HG02981 (cell line): ENCODE data around the gene OR2H2.

ENCODE experiments used
- ATAC-seq: cut with Tn5 transposase; IDR thresholded peaks from one replicate; pipeline ENCODE4 v1.9.1; 2021; ENCODE audit warnings: mild to moderate bottlenecking, moderate library complexity; ENCODE audit not compliant: unreplicated experiment

The OR2H2 gene

GRCh38 chr6:29590218-29590808, 5.4 kb downstream of the OR2H2 start:
- no peak for ATAC-seq

- no peak for ATAC-seq
Observed at GRCh38 chr6:29591677-29592076, 6.8 kb downstream of the OR2H2 start.

GRCh38 chr6:29593199-29593855, 8.4 kb downstream of the OR2H2 start:
- no peak for ATAC-seq

- no peak for ATAC-seq
Observed at GRCh38 chr6:29596381-29596900, 11.5 kb downstream of the OR2H2 start.

GRCh38 chr6:29597184-29597583, 12.3 kb downstream of the OR2H2 start:
- ATAC-seq = no peak

GRCh38 chr6:29598172-29598747, 13.3 kb downstream of the OR2H2 start:
- ATAC-seq = no peak

- ATAC-seq = no peak
Observed at GRCh38 chr6:29602564-29603361, 17.8 kb downstream of the OR2H2 start.

GRCh38 chr6:29603456-29603855, 18.5 kb downstream of the OR2H2 start:
- no peak for ATAC-seq

GRCh38 chr6:29603930-29604329, 19.0 kb downstream of the OR2H2 start:
- no peak for ATAC-seq

GRCh38 chr6:29608131-29608530, 23.2 kb downstream of the OR2H2 start:
- no peak for ATAC-seq

- no peak for ATAC-seq
Observed at GRCh38 chr6:29610540-29610939, 25.6 kb downstream of the OR2H2 start.

- no peak for ATAC-seq
Observed at GRCh38 chr6:29611426-29611825, 26.5 kb downstream of the OR2H2 start.

GRCh38 chr6:29617782-29618554, 33.0 kb downstream of the OR2H2 start:
- ATAC-seq = no peak

- ATAC-seq = no peak
Observed at GRCh38 chr6:29619578-29620160, 34.7 kb downstream of the OR2H2 start.

GRCh38 chr6:29620630-29621029, 35.7 kb downstream of the OR2H2 start:
- ATAC-seq = no peak

GRCh38 chr6:29624520-29624961, 39.6 kb downstream of the OR2H2 start:
- ATAC-seq = no peak

- no peak for ATAC-seq
Observed at GRCh38 chr6:29625337-29625930, 40.5 kb downstream of the OR2H2 start.

- ATAC-seq = no peak
Observed at GRCh38 chr6:29626948-29627754, 42.2 kb downstream of the OR2H2 start.
